Stomach (tissue), 4 donors: Measurements from ENCODE around the gene ZNF672.

Experiments
- EP300 ChIP-seq: sonication (generic); formaldehyde crosslinking; IDR thresholded peaks from one replicate; pipeline ENCODE4 v1.6.1; 2017; ENCODE audit warnings: antibody characterized with exemption
- POLR2A ChIP-seq, 4 donors: fragments of 450-650 bp; IDR thresholded peaks; one replicate each; pipeline ENCODE4 v1.6.1; 2016; ENCODE audit warnings: antibody characterized with exemption in 4 of 4, control low read depth in 2 of 4, mild to moderate bottlenecking in 1 of 4, moderate library complexity in 1 of 4
- TF ChIP-seq, protein P1 (sequence below), 7 experiments: fragments of 450-650 bp in 4 of 7; fragments of 200-600 bp in 3 of 7; sonication (generic) in 3 of 7; IDR thresholded peaks; one replicate each; pipeline ENCODE4 v1.5.1; 2016 to 2019; ENCODE audit warnings: antibody characterized with exemption in 7 of 7, control low read depth in 2 of 7, mild to moderate bottlenecking in 1 of 7

DNA sequence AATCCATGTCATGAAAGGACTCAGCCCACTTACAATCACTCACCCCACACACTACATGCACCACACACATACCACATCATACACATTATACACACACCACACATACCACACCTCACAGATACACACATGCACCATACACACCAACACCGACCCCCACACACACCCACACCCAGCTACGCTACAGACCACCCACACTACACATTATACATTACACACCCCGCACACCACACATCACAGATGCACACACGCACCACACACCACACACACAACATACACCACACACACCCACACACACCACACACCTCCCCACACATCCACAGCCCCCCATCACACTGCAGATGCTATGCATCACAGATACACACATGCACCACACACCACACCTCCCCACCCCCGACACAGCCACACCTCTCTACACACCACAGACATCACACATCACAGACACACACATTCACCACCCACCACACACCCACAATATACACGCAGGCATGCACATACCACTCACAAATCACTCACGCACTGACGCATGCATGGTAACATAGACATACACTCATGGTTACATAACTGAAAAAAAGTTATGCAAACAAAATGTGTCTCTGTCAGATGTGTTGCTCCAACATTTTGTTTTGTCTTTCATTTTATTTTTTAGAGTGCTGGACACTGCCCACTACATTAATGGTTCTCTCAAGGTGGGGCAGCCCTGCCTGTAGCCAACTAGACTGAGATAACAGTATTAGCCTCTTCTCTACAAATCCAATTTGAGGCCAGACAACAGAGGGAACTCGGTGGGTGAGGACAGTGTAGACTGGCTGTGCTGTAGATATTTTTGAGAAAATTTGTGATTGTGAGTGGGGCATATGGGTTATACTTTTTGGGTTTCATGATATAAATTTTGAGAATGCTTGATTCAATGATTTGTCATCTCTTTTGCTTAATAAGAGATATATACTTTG lies 52.8 kb downstream of the ZNF672 start:
- TF ChIP-seq, protein P1, sequence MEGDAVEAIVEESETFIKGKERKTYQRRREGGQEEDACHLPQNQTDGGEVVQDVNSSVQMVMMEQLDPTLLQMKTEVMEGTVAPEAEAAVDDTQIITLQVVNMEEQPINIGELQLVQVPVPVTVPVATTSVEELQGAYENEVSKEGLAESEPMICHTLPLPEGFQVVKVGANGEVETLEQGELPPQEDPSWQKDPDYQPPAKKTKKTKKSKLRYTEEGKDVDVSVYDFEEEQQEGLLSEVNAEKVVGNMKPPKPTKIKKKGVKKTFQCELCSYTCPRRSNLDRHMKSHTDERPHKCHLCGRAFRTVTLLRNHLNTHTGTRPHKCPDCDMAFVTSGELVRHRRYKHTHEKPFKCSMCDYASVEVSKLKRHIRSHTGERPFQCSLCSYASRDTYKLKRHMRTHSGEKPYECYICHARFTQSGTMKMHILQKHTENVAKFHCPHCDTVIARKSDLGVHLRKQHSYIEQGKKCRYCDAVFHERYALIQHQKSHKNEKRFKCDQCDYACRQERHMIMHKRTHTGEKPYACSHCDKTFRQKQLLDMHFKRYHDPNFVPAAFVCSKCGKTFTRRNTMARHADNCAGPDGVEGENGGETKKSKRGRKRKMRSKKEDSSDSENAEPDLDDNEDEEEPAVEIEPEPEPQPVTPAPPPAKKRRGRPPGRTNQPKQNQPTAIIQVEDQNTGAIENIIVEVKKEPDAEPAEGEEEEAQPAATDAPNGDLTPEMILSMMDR (IDR thresholded peaks at IDR 0.05), result no peak
- no peak for TF ChIP-seq EP300
- TF ChIP-seq POLR2A (IDR thresholded peaks at IDR 0.05), result no peak
